ENCODE data around the gene GRPEL1. TPM values are rescaled to one million over a fixed set of nuclear protein-coding genes. Genes with fewer than 3 reads are reported as not detected.

GRPEL1 gene
- total and polyA plus RNA-seq, 10 of the 15 experiments (the other 5 are each of a cell fraction or from before 2014, with no cell fraction given), result 30.8 to 119 (median 67.6) TPM

DNA sequence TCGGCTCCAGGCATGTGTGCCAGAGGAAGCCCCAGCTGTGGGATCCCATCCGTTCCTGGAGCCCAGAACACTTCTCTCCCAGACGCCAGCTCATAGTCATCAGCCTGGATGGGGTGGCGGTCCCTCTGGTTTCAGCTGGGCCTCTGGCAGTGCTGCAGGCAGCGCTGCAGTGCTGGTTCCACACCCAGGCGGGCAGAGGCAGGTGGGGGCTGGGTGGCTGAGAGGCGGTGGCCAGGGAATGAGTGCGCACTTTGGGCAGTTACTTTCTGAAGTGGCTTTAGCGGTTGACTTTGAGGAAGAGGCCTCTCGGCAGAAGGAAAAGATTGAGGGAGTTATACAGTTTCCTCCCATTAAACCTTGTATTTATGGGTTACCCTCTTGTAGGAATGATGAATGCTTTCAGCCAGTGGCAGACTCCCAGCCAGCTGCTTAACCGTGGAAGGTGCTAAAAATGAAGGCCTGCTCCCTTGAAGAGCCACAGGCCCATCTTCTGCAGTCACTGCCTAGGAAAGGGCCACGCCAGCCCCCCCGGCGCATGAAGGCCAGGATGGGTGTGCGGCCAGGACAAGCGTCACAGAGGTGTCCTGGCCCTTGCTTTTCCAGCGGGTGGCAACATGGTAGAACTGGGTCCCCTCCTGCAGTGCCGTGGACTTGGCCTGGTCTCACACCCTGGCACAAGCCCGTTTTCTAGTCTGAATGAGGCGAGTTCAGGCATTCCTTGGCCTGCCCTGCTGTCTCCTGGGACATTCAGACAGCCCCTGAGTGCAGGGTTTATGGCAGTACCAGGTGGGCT is 14.7 kb downstream of the GRPEL1 start (continued):
- TF ChIP-seq ZNF687 (IDR thresholded peaks at IDR 0.05) (no peak), BCLAF1 (IDR thresholded peaks at IDR 0.05) (no peak)

- no peak overlapping the region for H3K4me3 ChIP-seq
- in situ Hi-C loops (cut with MboI), result no loop called here
- H3K79me2 ChIP-seq (ENCODE audit: control insufficient read depth, insufficient read depth, low read length), result peaks cover 12% of the 10 kb centered on the region
- FAIRE-seq, result no peak
- no peak overlapping the region for H3K27ac ChIP-seq (ENCODE audit: control insufficient read depth, insufficient read depth)
- ChIA-PET SMC1A (ENCODE audit: uncharacterized antibody, unreplicated experiment) (no interaction called here), RAD21 (ENCODE audit: unreplicated experiment) (no interaction called here), POLR2A (no interaction called here), CTCF (no interaction called here)
- no peaks in the 10 kb centered on the region for H3K4me1 ChIP-seq (ENCODE audit: control insufficient read depth, insufficient read depth, low read length)
- 91% methylated on average over 14 of the region's 14 CpGs for WGBS (ENCODE audit: insufficient coverage, insufficient replicate concordance, low lambda C conversion rate, missing lambda C conversion rate)
- peaks cover 3% of the 10 kb centered on the region; the same call in 1 of the 2 replicates for H4K20me1 ChIP-seq (ENCODE audit: control insufficient read depth, insufficient read depth)
- DNase-seq (ENCODE audit: low read depth, low spot score), result no peak
- H3K4me2 ChIP-seq (ENCODE audit: control insufficient read depth, insufficient read depth), result no peak overlapping the region
- no TSS peak for BruUV-seq (replicated peaks)
- intact Hi-C loops (cut with micrococcal nuclease; ENCODE audit: unreplicated experiment), result no loop called here
- no peak overlapping the region for H2AFZ ChIP-seq (ENCODE audit: control insufficient read depth, low read depth, low read length)
- no peak for ATAC-seq
- peaks cover 14 to 19% of the 10 kb centered on the region in 2 experiments for H3K36me3 ChIP-seq (ENCODE audit: control insufficient read depth in 2 of 2, insufficient read depth in 2 of 2, low read length in 1 of 2)
- no peaks in the 10 kb centered on the region for H3K9me3 ChIP-seq (replicated peaks; ENCODE audit: control insufficient read depth, insufficient read depth, low read length)
- no peak overlapping the region for H3K9ac ChIP-seq (ENCODE audit: control insufficient read depth, insufficient read depth, low read length)
- no peaks in the 10 kb centered on the region for H3K27me3 ChIP-seq (replicated peaks in 1 of 2; ENCODE audit: control insufficient read depth in 2 of 2, insufficient read depth in 2 of 2, low read length in 1 of 2)
- TF ChIP-seq EED (IDR thresholded peaks at IDR 0.05; ENCODE audit: low read depth) (no peak), ESRRA (IDR thresholded peaks at IDR 0.05; ENCODE audit: low read length) (no peak), NFYB (IDR thresholded peaks at IDR 0.05; ENCODE audit: insufficient read depth, low read depth, low read length) (no peak), MTA3 (IDR thresholded peaks at IDR 0.05; ENCODE audit: borderline replicate concordance, low read length) (no peak), NKRF (conservative IDR thresholded peaks at IDR 0.05) (no peak), MYC (IDR thresholded peaks at IDR 0.05; ENCODE audit: insufficient read depth, insufficient read length, insufficient replicate concordance, low read length, severe bottlenecking) (no peak), YBX1 (IDR thresholded peaks at IDR 0.05) (no peak), RBBP5 (conservative IDR thresholded peaks at IDR 0.05) (no peak)
- TF ChIP-seq, protein P1, sequence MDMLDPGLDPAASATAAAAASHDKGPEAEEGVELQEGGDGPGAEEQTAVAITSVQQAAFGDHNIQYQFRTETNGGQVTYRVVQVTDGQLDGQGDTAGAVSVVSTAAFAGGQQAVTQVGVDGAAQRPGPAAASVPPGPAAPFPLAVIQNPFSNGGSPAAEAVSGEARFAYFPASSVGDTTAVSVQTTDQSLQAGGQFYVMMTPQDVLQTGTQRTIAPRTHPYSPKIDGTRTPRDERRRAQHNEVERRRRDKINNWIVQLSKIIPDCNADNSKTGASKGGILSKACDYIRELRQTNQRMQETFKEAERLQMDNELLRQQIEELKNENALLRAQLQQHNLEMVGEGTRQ (IDR thresholded peaks at IDR 0.05; ENCODE audit: borderline replicate concordance, low read depth, low read length), result no peak
These were observed 15.6 kb downstream of the GRPEL1 start for GRCh38 chr4:7052313-7052712.
